A549 (cell line): ENCODE measurements around the gene SEC62. TPM values are rescaled to one million over a fixed set of nuclear protein-coding genes. Genes with fewer than 3 reads are reported as not detected.

Experiments used
- ATAC-seq, 2 experiments: fragments of 200-7000 bp in 1 of 2; fragments of >200 bp in 1 of 2; cut with Nextera tagmentation in 1 of 2; cut with Tn5 transposase in 1 of 2; 3 replicates each; pipeline versions ENCODE4 v1.8.0 to v1.9.1; 2018 to 2020; ENCODE audit warnings: mild to moderate bottlenecking in 1 of 2, moderate library complexity in 1 of 2
- CTCF ChIA-PET: fragments of 300-600 bp; sonication (Branson Sonifier 250); formaldehyde crosslinking; extraction: SDS; loops from one replicate; lab custom pipeline; 2021; ENCODE audit warnings: antibody characterized with exemption, inconsistent platforms; lab: Yijun Ruan, JAX
- POLR2A ChIA-PET: fragments of 350-600 bp; formaldehyde crosslinking; extraction: SDS; loops from one replicate; lab custom pipeline; 2021; ENCODE audit warnings: antibody characterized with exemption, inconsistent platforms; lab: Yijun Ruan, JAX
- DNase-seq, 2 experiments: peaks; one replicate each; pipeline versions ENCODE4 v3.0.0 to v3.0.0-alpha.2; 2011 to 2016; ENCODE audit warnings: low read depth in 1 of 2, low spot score in 1 of 2
- FAIRE-seq: peaks from 2 replicates; lab custom pipeline; 2011; peaks lifted over from hg19 to GRCh38; lab: Jason Lieb, UNC
- H3K27ac ChIP-seq, 2 experiments: fragments of >200 bp; sonication (Bioruptor Twin); formaldehyde crosslinking; 3 replicates each; pipeline ENCODE4 v1.5.1; 2016 to 2017
- H3K4me1 ChIP-seq: fragments of >200 bp; sonication (Bioruptor Twin); formaldehyde crosslinking; 3 replicates; pipeline ENCODE4 v1.6.1; 2016
- H3K4me2 ChIP-seq: fragments of >200 bp; sonication (Bioruptor Twin); formaldehyde crosslinking; 3 replicates; pipeline ENCODE4 v1.6.1; 2016
- H3K4me3 ChIP-seq: fragments of >200 bp; sonication (Bioruptor Twin); formaldehyde crosslinking; 3 replicates; pipeline ENCODE4 v1.5.1; 2016
- H3K9me3 ChIP-seq: fragments of >200 bp; sonication (Bioruptor Twin); formaldehyde crosslinking; 3 replicates; pipeline ENCODE4 v1.6.1; 2016
- CBX2 ChIP-seq: fragments of 200-600 bp; sonication (generic); IDR thresholded peaks from 2 replicates; pipeline ENCODE4 v1.6.1; 2016; ENCODE audit warnings: low read depth, mild to moderate bottlenecking, borderline replicate concordance
- FOSB ChIP-seq: fragments of 250-450 bp; sonication (Bioruptor Pico); IDR thresholded peaks from 2 replicates; pipeline ENCODE4 v1.5.0; 2020; ENCODE audit warnings: mild to moderate bottlenecking, moderate library complexity
- FOSL2 ChIP-seq, 2 experiments: fragments of 450-650 bp in 1 of 2; fragments of >200 bp in 1 of 2; sonication (Bioruptor Twin) in 1 of 2; formaldehyde crosslinking; IDR thresholded peaks; 2 replicates each; pipeline versions ENCODE4 v1.5.0 to v1.6.1; 2016 to 2020; ENCODE audit warnings: mild to moderate bottlenecking in 1 of 2, moderate library complexity in 1 of 2
- FOXS1 ChIP-seq: fragments of 250-450 bp; sonication (Bioruptor Pico); IDR thresholded peaks from 2 replicates; pipeline ENCODE4 v1.5.0; 2020; ENCODE audit warnings: mild to moderate bottlenecking, moderate library complexity
- GATA3 ChIP-seq: IDR thresholded peaks from 2 replicates; pipeline ENCODE4 v1.6.1; 2012; ENCODE audit warnings: borderline replicate concordance
- HDAC2 ChIP-seq: fragments of 200-600 bp; sonication (generic); IDR thresholded peaks from 2 replicates; pipeline ENCODE4 v1.6.1; 2016
- HOXB13 ChIP-seq: fragments of 250-450 bp; sonication (Bioruptor Pico); IDR thresholded peaks from 2 replicates; pipeline ENCODE4 v1.5.0; 2020; ENCODE audit warnings: low read depth, mild to moderate bottlenecking, moderate library complexity
- KDM1A ChIP-seq: fragments of 200-600 bp; sonication (generic); IDR thresholded peaks from 2 replicates; pipeline ENCODE4 v1.6.1; 2016; ENCODE audit warnings: low read depth, mild to moderate bottlenecking
- MAZ ChIP-seq: fragments of 150-350 bp; IDR thresholded peaks from 2 replicates; pipeline ENCODE4 v1.6.1; 2014; ENCODE audit warnings: antibody characterized with exemption, low read depth, low read length, borderline replicate concordance
- RFX5 ChIP-seq: fragments of 450-650 bp; IDR thresholded peaks from 2 replicates; pipeline ENCODE4 v1.7.1; 2014; ENCODE audit warnings: antibody characterized with exemption, mild to moderate bottlenecking, moderate library complexity
- RNF2 ChIP-seq: fragments of 200-600 bp; sonication (generic); IDR thresholded peaks from 2 replicates; pipeline ENCODE4 v1.6.1; 2016; ENCODE audit warnings: low read depth, mild to moderate bottlenecking, antibody characterized with exemption, moderate library complexity, borderline replicate concordance
- SMC3 ChIP-seq: fragments of >200 bp; sonication (Bioruptor Twin); formaldehyde crosslinking; IDR thresholded peaks from 3 replicates; pipeline ENCODE4 v1.6.1; 2018; ENCODE audit warnings: inconsistent platforms
- ZC3H11A ChIP-seq: fragments of 450-650 bp; IDR thresholded peaks from 2 replicates; pipeline ENCODE4 v1.6.1; 2014; ENCODE audit warnings: antibody characterized with exemption, mild to moderate bottlenecking
- ZFP36 ChIP-seq: fragments of 450-650 bp; IDR thresholded peaks from 2 replicates; pipeline ENCODE4 v1.6.1; 2014; ENCODE audit warnings: borderline replicate concordance; ENCODE audit not compliant: partially characterized antibody
- ZSCAN20 ChIP-seq: fragments of 250-450 bp; sonication (Bioruptor Pico); IDR thresholded peaks from 2 replicates; pipeline ENCODE4 v1.8.0; 2022; ENCODE audit warnings: mild to moderate bottlenecking, moderate library complexity
- WGBS: methylation state at CpG from one replicate; pipeline ENCODE4 v1.1.6; 2017; ENCODE audit errors: missing lambda C conversion rate; 5-methylcytosine and 5-hydroxymethylcytosine counted together
- polyA plus RNA-seq, 4 experiments: library from polyadenylated mRNA; depleted of rRNA in 3 of 4; stranded (reverse); fragments of >200 nt; fragmentation: RNase III in 1 of 4; extraction: RNeasy Plus Mini Kit Qiagen cat#74134 plus additional on column Dnase treatment in 1 of 4; gene quantifications; 2 replicates in 3 of 4; 3 replicates in 1 of 4; pipeline ENCODE4 v1.2.3, GENCODE V29; 2011 to 2017
- TF ChIP-seq, protein P1 (sequence below): IDR thresholded peaks from 2 replicates; pipeline ENCODE4 v1.6.1; 2012
- TF ChIP-seq, protein P2 (sequence below): fragments of >200 bp; sonication (Bioruptor Twin); formaldehyde crosslinking; IDR thresholded peaks from 3 replicates; pipeline ENCODE4 v1.5.1; 2016
- TF ChIP-seq, protein P3 (sequence below): IDR thresholded peaks from 2 replicates; pipeline ENCODE4 v1.6.1; 2012
- TF ChIP-seq, protein P4 (sequence below): fragments of >200 bp; sonication (Bioruptor Twin); formaldehyde crosslinking; IDR thresholded peaks from 2 replicates; pipeline ENCODE4 v1.6.1; 2016
- TF ChIP-seq, protein P5 (sequence below): fragments of >200 bp; sonication (Bioruptor Twin); formaldehyde crosslinking; IDR thresholded peaks from 3 replicates; pipeline ENCODE4 v1.6.1; 2016

Gene SEC62
- polyA plus RNA-seq, 2 of the 4 experiments (the other 2 are of a cell fraction), result 84.5 to 107 TPM

DNA sequence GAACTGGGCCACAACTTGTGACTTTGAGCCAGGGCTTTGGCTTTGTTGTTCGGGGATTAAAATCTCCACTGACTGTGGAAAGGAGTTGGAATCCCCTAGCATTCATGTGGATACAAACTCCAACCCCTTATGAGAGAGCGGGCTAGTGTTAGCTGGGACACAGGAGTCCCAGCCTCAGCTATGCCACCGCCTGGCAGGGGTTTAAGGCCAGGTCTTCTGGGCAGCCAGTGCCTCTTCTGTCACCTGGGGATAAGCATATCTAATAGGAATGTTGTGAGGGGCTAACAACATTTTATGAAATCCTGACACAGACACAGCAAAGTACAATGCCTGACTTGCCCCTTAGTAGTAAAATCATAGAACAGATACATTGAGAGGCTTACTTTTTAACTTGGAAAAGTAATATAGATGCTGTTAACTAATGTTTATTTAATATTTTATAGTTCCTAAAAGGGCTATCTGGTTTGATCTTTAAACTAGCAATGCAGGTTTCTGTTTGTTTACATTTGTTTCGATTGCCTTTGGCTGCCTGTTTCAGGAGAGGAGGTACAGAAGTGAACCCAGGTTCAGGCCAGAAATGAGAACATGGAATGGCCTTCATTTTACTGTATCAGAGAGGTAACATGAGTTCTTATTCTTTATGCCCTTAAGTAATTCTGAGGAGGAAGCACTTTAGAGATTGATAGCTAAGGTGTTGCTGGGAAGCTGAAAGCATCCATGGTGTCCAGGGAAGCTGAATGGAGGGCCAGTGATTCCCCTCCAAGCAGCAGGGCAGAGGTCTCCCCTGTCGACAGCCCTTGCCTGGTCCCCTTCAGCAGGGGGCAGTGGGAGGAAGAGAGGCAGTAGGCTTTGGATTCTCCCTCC is 79.9 kb downstream of the SEC62 start:
- FAIRE-seq (no peak), ATAC-seq (no peak), DNase-seq (no peak)
- 69% methylated on average over 5 of the region's 5 CpGs for WGBS
- TF ChIP-seq ZFP36 (no peak), RNF2 (no peak), MAZ (no peak), FOXS1 (no peak), HOXB13 (CRISPR knock-in tag) (no peak), KDM1A (no peak), ZC3H11A (no peak)
- TF ChIP-seq, protein P1, sequence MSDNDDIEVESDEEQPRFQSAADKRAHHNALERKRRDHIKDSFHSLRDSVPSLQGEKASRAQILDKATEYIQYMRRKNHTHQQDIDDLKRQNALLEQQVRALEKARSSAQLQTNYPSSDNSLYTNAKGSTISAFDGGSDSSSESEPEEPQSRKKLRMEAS, result no peak
- TF ChIP-seq, protein P2, sequence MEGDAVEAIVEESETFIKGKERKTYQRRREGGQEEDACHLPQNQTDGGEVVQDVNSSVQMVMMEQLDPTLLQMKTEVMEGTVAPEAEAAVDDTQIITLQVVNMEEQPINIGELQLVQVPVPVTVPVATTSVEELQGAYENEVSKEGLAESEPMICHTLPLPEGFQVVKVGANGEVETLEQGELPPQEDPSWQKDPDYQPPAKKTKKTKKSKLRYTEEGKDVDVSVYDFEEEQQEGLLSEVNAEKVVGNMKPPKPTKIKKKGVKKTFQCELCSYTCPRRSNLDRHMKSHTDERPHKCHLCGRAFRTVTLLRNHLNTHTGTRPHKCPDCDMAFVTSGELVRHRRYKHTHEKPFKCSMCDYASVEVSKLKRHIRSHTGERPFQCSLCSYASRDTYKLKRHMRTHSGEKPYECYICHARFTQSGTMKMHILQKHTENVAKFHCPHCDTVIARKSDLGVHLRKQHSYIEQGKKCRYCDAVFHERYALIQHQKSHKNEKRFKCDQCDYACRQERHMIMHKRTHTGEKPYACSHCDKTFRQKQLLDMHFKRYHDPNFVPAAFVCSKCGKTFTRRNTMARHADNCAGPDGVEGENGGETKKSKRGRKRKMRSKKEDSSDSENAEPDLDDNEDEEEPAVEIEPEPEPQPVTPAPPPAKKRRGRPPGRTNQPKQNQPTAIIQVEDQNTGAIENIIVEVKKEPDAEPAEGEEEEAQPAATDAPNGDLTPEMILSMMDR, result no peak
- H3K4me3 ChIP-seq, result no peak overlapping the region
- no peaks in the 10 kb centered on the region for H3K9me3 ChIP-seq
- ChIA-PET POLR2A (no interaction called here), CTCF (interaction anchor here (0.6 to 1.9 kb wide), 3 partner anchors 9 to 765 kb away, joined by 3 to 6 read pairs (median 3); partner anchors contain the start of gene GPR160)
- no peak overlapping the region for H3K27ac ChIP-seq
- H3K4me1 ChIP-seq, result no peaks in the 10 kb centered on the region
- no peak overlapping the region for H3K4me2 ChIP-seq

DNA sequence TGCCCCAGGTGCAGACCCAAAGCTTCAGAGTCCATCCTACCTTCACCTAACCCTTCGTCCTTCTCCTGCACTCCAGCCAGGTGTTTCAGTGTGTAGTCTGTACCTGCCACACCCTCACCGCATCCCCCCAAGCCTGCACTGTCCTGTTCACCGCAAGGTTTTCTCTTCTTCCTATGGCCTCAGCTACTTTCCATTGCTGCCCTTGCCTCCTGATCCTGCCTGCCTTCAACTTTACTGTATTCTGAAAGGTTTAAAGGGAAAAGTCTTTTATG is 80.5 kb downstream of the SEC62 start:
- no peak overlapping the region for H3K4me3 ChIP-seq
- no peak for ATAC-seq
- no peaks in the 10 kb centered on the region for H3K4me1 ChIP-seq
- TF ChIP-seq RNF2, result no peak
- TF ChIP-seq FOSB (CRISPR knock-in tag), result no peak
- no peak for TF ChIP-seq SMC3
- TF ChIP-seq CBX2, result no peak
- no peak for TF ChIP-seq ZSCAN20
- TF ChIP-seq RFX5, result no peak
- TF ChIP-seq, protein P3, sequence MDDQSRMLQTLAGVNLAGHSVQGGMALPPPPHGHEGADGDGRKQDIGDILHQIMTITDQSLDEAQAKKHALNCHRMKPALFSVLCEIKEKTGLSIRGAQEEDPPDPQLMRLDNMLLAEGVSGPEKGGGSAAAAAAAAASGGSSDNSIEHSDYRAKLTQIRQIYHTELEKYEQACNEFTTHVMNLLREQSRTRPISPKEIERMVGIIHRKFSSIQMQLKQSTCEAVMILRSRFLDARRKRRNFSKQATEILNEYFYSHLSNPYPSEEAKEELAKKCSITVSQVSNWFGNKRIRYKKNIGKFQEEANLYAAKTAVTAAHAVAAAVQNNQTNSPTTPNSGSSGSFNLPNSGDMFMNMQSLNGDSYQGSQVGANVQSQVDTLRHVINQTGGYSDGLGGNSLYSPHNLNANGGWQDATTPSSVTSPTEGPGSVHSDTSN, result no peak
- TF ChIP-seq FOXS1, result no peak
- TF ChIP-seq, protein P4, sequence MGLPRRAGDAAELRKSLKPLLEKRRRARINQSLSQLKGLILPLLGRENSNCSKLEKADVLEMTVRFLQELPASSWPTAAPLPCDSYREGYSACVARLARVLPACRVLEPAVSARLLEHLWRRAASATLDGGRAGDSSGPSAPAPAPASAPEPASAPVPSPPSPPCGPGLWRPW, result no peak
- no peak for TF ChIP-seq GATA3
- TF ChIP-seq, protein P5, sequence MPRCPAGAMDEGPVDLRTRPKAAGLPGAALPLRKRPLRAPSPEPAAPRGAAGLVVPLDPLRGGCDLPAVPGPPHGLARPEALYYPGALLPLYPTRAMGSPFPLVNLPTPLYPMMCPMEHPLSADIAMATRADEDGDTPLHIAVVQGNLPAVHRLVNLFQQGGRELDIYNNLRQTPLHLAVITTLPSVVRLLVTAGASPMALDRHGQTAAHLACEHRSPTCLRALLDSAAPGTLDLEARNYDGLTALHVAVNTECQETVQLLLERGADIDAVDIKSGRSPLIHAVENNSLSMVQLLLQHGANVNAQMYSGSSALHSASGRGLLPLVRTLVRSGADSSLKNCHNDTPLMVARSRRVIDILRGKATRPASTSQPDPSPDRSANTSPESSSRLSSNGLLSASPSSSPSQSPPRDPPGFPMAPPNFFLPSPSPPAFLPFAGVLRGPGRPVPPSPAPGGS, result no peak
- TF ChIP-seq FOSL2 (IDR thresholded peaks at IDR 0.05), result no peak
- TF ChIP-seq FOSL2 (CRISPR knock-in tag; IDR thresholded peaks at IDR 0.05), result no peak
- TF ChIP-seq HDAC2, result no peak
- TF ChIP-seq, all 56 proteins: peak for 0
- DNase-seq (no peak), FAIRE-seq (no peak)
- POLR2A ChIA-PET, result interaction anchor here (0.7 kb wide), 1 partner anchor 42 kb away, joined by 3 read pairs; no protein-coding TSS in a partner anchor
- H3K4me2 ChIP-seq, result no peak overlapping the region
- 87% methylated on average over 3 of the region's 3 CpGs for WGBS
- no peak overlapping the region for H3K27ac ChIP-seq
- CTCF ChIA-PET, result interaction anchor here (0.6 to 1.9 kb wide), 3 partner anchors 10 to 765 kb away, joined by 3 to 6 read pairs (median 3); partner anchors contain the start of gene GPR160
- no peaks in the 10 kb centered on the region for H3K9me3 ChIP-seq

Other genes starting within 250 kb of the SEC62 start
- 2.2 TPM in 1 of 2 replicates, not detected in the other for gene TERC, start 201.7 kb upstream of the SEC62 start, polyA plus RNA-seq (2011; rRNA removed)
- 0.25 TPM in 1 of 3 replicates, not detected in the others for gene TERC, start 201.7 kb upstream of the SEC62 start, polyA plus RNA-seq (2017; fragmentation: RNase III; extraction: RNeasy Plus Mini Kit Qiagen cat#74134 plus additional on column Dnase treatment)
- 1.8 and 2.3 TPM in 2 replicates for gene ACTRT3, start 197.2 kb upstream of the SEC62 start, polyA plus RNA-seq (2011; rRNA removed)
- 2.8 to 4.4 TPM (median 3.3 TPM) in 3 replicates for gene ACTRT3, start 197.2 kb upstream of the SEC62 start, polyA plus RNA-seq (2017; fragmentation: RNase III; extraction: RNeasy Plus Mini Kit Qiagen cat#74134 plus additional on column Dnase treatment)
- 29.6 and 31.6 TPM in 2 replicates for gene MYNN, start 193.4 kb upstream of the SEC62 start, polyA plus RNA-seq (2011; rRNA removed)
- gene MYNN, start 193.4 kb upstream of the SEC62 start, polyA plus RNA-seq (2017; fragmentation: RNase III; extraction: RNeasy Plus Mini Kit Qiagen cat#74134 plus additional on column Dnase treatment), result 12.0 to 12.8 TPM (median 12.2 TPM) in 3 replicates
- not detected in 2 replicates for gene LRRIQ4, start 153.9 kb upstream of the SEC62 start, polyA plus RNA-seq (2011; rRNA removed)
- not detected in 3 replicates for gene LRRIQ4, start 153.9 kb upstream of the SEC62 start, polyA plus RNA-seq (2017; fragmentation: RNase III; extraction: RNeasy Plus Mini Kit Qiagen cat#74134 plus additional on column Dnase treatment)
- not detected in 2 replicates for gene LRRC34, start 153.9 kb upstream of the SEC62 start, polyA plus RNA-seq (2011; rRNA removed)
- not detected in 3 replicates for gene LRRC34, start 153.9 kb upstream of the SEC62 start, polyA plus RNA-seq (2017; fragmentation: RNase III; extraction: RNeasy Plus Mini Kit Qiagen cat#74134 plus additional on column Dnase treatment)
- 0.27 and 0.37 TPM in 2 replicates for gene LRRC31, start 96.9 kb upstream of the SEC62 start, polyA plus RNA-seq (2011; rRNA removed)
- 0.04 TPM in 2 of 3 replicates, not detected in the other for gene LRRC31, start 96.9 kb upstream of the SEC62 start, polyA plus RNA-seq (2017; fragmentation: RNase III; extraction: RNeasy Plus Mini Kit Qiagen cat#74134 plus additional on column Dnase treatment)
- gene SAMD7, start 55.2 kb upstream of the SEC62 start, polyA plus RNA-seq (2011; rRNA removed), result not detected in 2 replicates
- gene SAMD7, start 55.2 kb upstream of the SEC62 start, polyA plus RNA-seq (2017; fragmentation: RNase III; extraction: RNeasy Plus Mini Kit Qiagen cat#74134 plus additional on column Dnase treatment), result not detected in 3 replicates
- 4.5 and 6.3 TPM in 2 replicates for gene GPR160, start 71.2 kb downstream of the SEC62 start, polyA plus RNA-seq (2011; rRNA removed)
- 2.0 TPM in 3 replicates for gene GPR160, start 71.2 kb downstream of the SEC62 start, polyA plus RNA-seq (2017; fragmentation: RNase III; extraction: RNeasy Plus Mini Kit Qiagen cat#74134 plus additional on column Dnase treatment)
- 49.1 and 68.8 TPM in 2 replicates for gene PHC3, start 214.9 kb downstream of the SEC62 start, polyA plus RNA-seq (2011; rRNA removed)
- gene PHC3, start 214.9 kb downstream of the SEC62 start, polyA plus RNA-seq (2017; fragmentation: RNase III; extraction: RNeasy Plus Mini Kit Qiagen cat#74134 plus additional on column Dnase treatment), result 9.6 to 10.8 TPM (median 10.4 TPM) in 3 replicates